Measurements from ENCODE around the gene ZDHHC12. TPM values are rescaled to one million over a fixed set of nuclear protein-coding genes. Genes with fewer than 3 reads are reported as not detected.

Gene ZDHHC12
- total and polyA plus RNA-seq, 2 of the 13 experiments (the other 11 are each of a cell fraction or from before 2014, with no cell fraction given): 25.4 to 28.0 TPM

GRCh38 chr9:128723866-128724743 is at the start of gene ZDHHC12 (continued):
- TF ChIP-seq, protein P1, sequence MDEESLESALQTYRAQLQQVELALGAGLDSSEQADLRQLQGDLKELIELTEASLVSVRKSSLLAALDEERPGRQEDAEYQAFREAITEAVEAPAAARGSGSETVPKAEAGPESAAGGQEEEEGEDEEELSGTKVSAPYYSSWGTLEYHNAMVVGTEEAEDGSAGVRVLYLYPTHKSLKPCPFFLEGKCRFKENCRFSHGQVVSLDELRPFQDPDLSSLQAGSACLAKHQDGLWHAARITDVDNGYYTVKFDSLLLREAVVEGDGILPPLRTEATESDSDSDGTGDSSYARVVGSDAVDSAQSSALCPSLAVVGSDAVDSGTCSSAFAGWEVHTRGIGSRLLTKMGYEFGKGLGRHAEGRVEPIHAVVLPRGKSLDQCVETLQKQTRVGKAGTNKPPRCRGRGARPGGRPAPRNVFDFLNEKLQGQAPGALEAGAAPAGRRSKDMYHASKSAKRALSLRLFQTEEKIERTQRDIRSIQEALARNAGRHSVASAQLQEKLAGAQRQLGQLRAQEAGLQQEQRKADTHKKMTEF (CRISPR knock-in tag; IDR thresholded peaks at IDR 0.05): peak; percentile 75
- TF ChIP-seq, protein P2, sequence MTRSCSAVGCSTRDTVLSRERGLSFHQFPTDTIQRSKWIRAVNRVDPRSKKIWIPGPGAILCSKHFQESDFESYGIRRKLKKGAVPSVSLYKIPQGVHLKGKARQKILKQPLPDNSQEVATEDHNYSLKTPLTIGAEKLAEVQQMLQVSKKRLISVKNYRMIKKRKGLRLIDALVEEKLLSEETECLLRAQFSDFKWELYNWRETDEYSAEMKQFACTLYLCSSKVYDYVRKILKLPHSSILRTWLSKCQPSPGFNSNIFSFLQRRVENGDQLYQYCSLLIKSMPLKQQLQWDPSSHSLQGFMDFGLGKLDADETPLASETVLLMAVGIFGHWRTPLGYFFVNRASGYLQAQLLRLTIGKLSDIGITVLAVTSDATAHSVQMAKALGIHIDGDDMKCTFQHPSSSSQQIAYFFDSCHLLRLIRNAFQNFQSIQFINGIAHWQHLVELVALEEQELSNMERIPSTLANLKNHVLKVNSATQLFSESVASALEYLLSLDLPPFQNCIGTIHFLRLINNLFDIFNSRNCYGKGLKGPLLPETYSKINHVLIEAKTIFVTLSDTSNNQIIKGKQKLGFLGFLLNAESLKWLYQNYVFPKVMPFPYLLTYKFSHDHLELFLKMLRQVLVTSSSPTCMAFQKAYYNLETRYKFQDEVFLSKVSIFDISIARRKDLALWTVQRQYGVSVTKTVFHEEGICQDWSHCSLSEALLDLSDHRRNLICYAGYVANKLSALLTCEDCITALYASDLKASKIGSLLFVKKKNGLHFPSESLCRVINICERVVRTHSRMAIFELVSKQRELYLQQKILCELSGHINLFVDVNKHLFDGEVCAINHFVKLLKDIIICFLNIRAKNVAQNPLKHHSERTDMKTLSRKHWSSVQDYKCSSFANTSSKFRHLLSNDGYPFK (CRISPR knock-in tag; IDR thresholded peaks at IDR 0.05; ENCODE audit: borderline replicate concordance): peak; percentile 31; the same call in 1 of the 2 replicates
- TF ChIP-seq ZSCAN25 (CRISPR knock-in tag; IDR thresholded peaks at IDR 0.05) (0 out of 2 replicates have a peak, but pooled peaks have one; percentile 42), FLYWCH1 (CRISPR knock-in tag; IDR thresholded peaks at IDR 0.05) (no peak), ZNF329 (CRISPR knock-in tag; IDR thresholded peaks at IDR 0.05; ENCODE audit: low read depth) (no peak), SNAPC2 (CRISPR knock-in tag; IDR thresholded peaks at IDR 0.05) (no peak), ZNF264 (CRISPR knock-in tag; IDR thresholded peaks at IDR 0.05) (peak; percentile 81; the same call in 1 of the 2 replicates), CEBPB (IDR thresholded peaks at IDR 0.05; ENCODE audit: borderline replicate concordance, low read depth, low read length) (no peak), ESRRA (CRISPR knock-in tag; IDR thresholded peaks at IDR 0.05; ENCODE audit: low read depth) (no peak), ZNF430 (CRISPR knock-in tag; IDR thresholded peaks at IDR 0.05) (0 out of 2 replicates have a peak, but pooled peaks have one; percentile 47), ZNF256 (CRISPR knock-in tag; conservative IDR thresholded peaks at IDR 0.05) (0 out of 2 replicates have a peak, but pooled peaks have one; percentile 47), MED1 (CRISPR knock-in tag; IDR thresholded peaks at IDR 0.05) (no peak), KLF15 (CRISPR knock-in tag; IDR thresholded peaks at IDR 0.05; ENCODE audit: borderline replicate concordance) (0 out of 2 replicates have a peak, but pooled peaks have one; percentile 48), MAZ (IDR thresholded peaks at IDR 0.05; ENCODE audit: borderline replicate concordance, low read depth, low read length) (peak; percentile 88; the same call in 1 of the 2 replicates), MAZ (CRISPR knock-in tag; IDR thresholded peaks at IDR 0.05; ENCODE audit: low read depth) (peak; percentile 96), RARA (CRISPR knock-in tag; IDR thresholded peaks at IDR 0.05) (0 out of 2 replicates have a peak, but pooled peaks have one; percentile 8), IRF9 (CRISPR knock-in tag; IDR thresholded peaks at IDR 0.05; ENCODE audit: borderline replicate concordance) (peak; percentile 74), ZNF589 (CRISPR knock-in tag; conservative IDR thresholded peaks at IDR 0.05) (0 out of 2 replicates have a peak, but pooled peaks have one; percentile 31), ZNF800 (CRISPR knock-in tag; IDR thresholded peaks at IDR 0.05) (no peak), ZNF230 (CRISPR knock-in tag; IDR thresholded peaks at IDR 0.05) (no peak), DR1 (CRISPR knock-in tag; IDR thresholded peaks at IDR 0.05) (peak; percentile 79; the same call in 1 of the 2 replicates)

Measured in HepG2 (cell line).